Measurements from ENCODE around the gene GIMAP2. TPM values are rescaled to one million over a fixed set of nuclear protein-coding genes. Genes with fewer than 3 reads are reported as not detected.

Gene GIMAP2
- total and polyA plus RNA-seq, 9 of the 15 experiments (the other 6 are each of a cell fraction or from before 2014, with no cell fraction given): 0.37 to 1.8 (median 1.2) TPM

DNA sequence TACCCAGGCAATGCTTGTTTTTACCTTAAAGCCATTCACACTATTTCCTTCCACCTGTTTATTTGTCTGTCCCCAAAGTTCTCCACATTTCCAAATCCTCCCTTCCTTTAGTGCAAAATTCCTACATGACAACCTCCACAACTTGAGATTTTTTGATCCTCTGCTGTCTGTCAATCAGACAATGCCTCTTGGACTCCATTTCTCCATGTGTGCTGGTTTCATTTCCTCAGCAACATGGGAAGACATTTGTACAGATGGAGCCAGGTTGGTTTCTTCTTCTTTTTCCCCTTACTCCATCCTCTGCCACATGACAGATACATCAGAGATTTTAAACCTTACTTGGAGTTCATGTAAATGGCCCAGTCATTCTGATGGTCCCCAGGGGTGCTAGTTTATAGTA, 19.1 kb upstream of the GIMAP2 start (continued):
- TF ChIP-seq ZBTB11 (CRISPR knock-in tag; IDR thresholded peaks at IDR 0.05) (no peak), ZNF253 (CRISPR knock-in tag; conservative IDR thresholded peaks at IDR 0.05) (no peak), E4F1 (CRISPR knock-in tag; IDR thresholded peaks at IDR 0.05; ENCODE audit: borderline replicate concordance) (no peak)

GRCh38 chr7:150668472-150668911, 17.0 kb upstream of the GIMAP2 start:
- Histone ChIP-seq H4K20me1 (replicated peaks; ENCODE audit: control insufficient read depth, insufficient read depth, low read length) (no peaks in the 10 kb centered on the region), H3K27ac (ENCODE audit: extremely low read depth, low read depth, low read length) (no peak overlapping the region), H3K4me2 (ENCODE audit: insufficient read depth, low read length) (no peak overlapping the region), H3K9ac (ENCODE audit: insufficient read depth in 1 of 2, low read depth in 2 of 2, low read length in 2 of 2) (no peak overlapping the region), H3K4me1 (replicated peaks in 1 of 2; ENCODE audit: control insufficient read depth in 2 of 2, insufficient read depth in 2 of 2, low read length in 2 of 2) (no peaks in the 10 kb centered on the region; a peak in 1 of 5 replicates), H2AFZ (ENCODE audit: low read depth, low read length) (no peak overlapping the region), H3K9me3 (replicated peaks; ENCODE audit: control insufficient read depth, insufficient read depth, low read depth, low read length) (no peaks in the 10 kb centered on the region), H3K4me3 (no peak overlapping the region), H3K79me2 (ENCODE audit: control insufficient read depth, insufficient read depth, low read length) (no peaks in the 10 kb centered on the region), H3K36me3 (ENCODE audit: control insufficient read depth, insufficient read depth, low read length) (no peaks in the 10 kb centered on the region), H3K27me3 (ENCODE audit: control insufficient read depth in 2 of 2, insufficient read depth in 2 of 2, low read length in 2 of 2) (peaks cover 0 to 13% of the 10 kb centered on the region in 2 experiments; a peak in 2 of 5 replicates), H3K9me1 (ENCODE audit: control insufficient read depth, insufficient read depth, low read length) (no peaks in the 10 kb centered on the region)
- BruUV-seq (replicated peaks): no TSS peak
- DNase-seq (ENCODE audit: extremely low read depth in 1 of 4, low spot score in 3 of 4): no peak
- in situ Hi-C loops (cut with MboI) (no loop called here), intact Hi-C loops (cut with micrococcal nuclease) (no loop called here)
- 0% methylated on average over 1 of the region's 1 CpG for WGBS (ENCODE audit: insufficient coverage, low coverage, missing lambda C conversion rate)
- POLR2A ChIA-PET: interaction anchor here (0.9 kb wide), 1 partner anchor 186 kb away, joined by 4 read pairs; no protein-coding TSS in a partner anchor
- ATAC-seq: no peak
- no peak for FAIRE-seq
- CTCF ChIA-PET (ENCODE audit: low intra/inter-chr PET ratio): no interaction called here
- TF ChIP-seq, protein P1, sequence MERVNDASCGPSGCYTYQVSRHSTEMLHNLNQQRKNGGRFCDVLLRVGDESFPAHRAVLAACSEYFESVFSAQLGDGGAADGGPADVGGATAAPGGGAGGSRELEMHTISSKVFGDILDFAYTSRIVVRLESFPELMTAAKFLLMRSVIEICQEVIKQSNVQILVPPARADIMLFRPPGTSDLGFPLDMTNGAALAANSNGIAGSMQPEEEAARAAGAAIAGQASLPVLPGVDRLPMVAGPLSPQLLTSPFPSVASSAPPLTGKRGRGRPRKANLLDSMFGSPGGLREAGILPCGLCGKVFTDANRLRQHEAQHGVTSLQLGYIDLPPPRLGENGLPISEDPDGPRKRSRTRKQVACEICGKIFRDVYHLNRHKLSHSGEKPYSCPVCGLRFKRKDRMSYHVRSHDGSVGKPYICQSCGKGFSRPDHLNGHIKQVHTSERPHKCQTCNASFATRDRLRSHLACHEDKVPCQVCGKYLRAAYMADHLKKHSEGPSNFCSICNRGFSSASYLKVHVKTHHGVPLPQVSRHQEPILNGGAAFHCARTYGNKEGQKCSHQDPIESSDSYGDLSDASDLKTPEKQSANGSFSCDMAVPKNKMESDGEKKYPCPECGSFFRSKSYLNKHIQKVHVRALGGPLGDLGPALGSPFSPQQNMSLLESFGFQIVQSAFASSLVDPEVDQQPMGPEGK (CRISPR knock-in tag; IDR thresholded peaks at IDR 0.05; ENCODE audit: borderline replicate concordance): no peak
- TF ChIP-seq, protein P2, sequence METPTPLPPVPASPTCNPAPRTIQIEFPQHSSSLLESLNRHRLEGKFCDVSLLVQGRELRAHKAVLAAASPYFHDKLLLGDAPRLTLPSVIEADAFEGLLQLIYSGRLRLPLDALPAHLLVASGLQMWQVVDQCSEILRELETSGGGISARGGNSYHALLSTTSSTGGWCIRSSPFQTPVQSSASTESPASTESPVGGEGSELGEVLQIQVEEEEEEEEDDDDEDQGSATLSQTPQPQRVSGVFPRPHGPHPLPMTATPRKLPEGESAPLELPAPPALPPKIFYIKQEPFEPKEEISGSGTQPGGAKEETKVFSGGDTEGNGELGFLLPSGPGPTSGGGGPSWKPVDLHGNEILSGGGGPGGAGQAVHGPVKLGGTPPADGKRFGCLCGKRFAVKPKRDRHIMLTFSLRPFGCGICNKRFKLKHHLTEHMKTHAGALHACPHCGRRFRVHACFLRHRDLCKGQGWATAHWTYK (CRISPR knock-in tag; IDR thresholded peaks at IDR 0.05): no peak
- TF ChIP-seq CBX5 (IDR thresholded peaks at IDR 0.05; ENCODE audit: borderline replicate concordance, low read depth) (no peak), PHF21A (IDR thresholded peaks at IDR 0.05; ENCODE audit: borderline replicate concordance, low read depth) (no peak), RBM25 (IDR thresholded peaks at IDR 0.05; ENCODE audit: low read depth, low read length, severe bottlenecking) (no peak), COPS2 (conservative IDR thresholded peaks at IDR 0.05) (no peak), ZNF644 (tag; IDR thresholded peaks at IDR 0.05; ENCODE audit: low read depth) (no peak), NCOR1 (IDR thresholded peaks at IDR 0.05) (no peak)

Measured in K562 (cell line).